ENCODE measurements around the gene ARHGAP9.

DNA sequence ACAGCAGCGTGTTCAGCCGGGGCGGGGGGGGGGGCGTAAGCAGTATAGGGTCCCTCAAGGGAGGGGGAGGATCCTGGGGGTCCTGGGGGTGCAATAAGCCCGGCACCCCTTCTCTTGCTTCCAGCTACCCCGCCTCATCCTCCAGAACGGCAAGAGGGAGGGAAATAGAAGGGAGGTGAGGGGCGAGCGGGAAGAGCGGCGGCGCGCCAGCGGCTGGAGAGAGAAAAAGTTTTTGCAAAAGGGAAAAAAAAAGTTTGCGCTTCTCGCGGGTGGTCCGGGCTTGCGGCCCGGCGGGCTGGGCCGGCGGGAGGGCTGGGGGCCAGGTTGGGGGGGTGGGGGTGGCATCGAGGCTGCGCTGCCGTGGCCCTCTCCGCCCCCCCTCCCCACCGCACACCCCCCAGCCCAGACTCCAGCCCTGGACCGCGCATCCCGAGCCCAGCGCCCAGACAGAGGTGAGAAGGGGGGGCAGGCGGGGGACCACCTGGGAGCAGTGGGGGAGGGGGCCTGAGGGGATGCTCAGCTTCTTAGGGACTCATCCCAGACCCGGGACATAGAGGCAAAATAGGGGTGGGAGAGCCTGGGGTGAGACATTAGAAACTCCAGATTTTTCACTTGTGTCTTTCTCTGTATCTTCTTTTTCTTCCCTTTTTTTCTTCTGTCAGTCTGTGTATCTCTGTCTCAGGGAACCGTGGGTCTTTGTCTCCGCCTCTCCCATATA lies 19.8 kb downstream of the ARHGAP9 start, which contains the start of gene GLI1:
- TF ChIP-seq, protein P1, sequence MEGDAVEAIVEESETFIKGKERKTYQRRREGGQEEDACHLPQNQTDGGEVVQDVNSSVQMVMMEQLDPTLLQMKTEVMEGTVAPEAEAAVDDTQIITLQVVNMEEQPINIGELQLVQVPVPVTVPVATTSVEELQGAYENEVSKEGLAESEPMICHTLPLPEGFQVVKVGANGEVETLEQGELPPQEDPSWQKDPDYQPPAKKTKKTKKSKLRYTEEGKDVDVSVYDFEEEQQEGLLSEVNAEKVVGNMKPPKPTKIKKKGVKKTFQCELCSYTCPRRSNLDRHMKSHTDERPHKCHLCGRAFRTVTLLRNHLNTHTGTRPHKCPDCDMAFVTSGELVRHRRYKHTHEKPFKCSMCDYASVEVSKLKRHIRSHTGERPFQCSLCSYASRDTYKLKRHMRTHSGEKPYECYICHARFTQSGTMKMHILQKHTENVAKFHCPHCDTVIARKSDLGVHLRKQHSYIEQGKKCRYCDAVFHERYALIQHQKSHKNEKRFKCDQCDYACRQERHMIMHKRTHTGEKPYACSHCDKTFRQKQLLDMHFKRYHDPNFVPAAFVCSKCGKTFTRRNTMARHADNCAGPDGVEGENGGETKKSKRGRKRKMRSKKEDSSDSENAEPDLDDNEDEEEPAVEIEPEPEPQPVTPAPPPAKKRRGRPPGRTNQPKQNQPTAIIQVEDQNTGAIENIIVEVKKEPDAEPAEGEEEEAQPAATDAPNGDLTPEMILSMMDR (IDR thresholded peaks at IDR 0.05; ENCODE audit: low read depth, low read length, poor library complexity, severe bottlenecking): no peak
- no peak for TF ChIP-seq EZH2phosphoT487 (IDR thresholded peaks at IDR 0.05; ENCODE audit: borderline replicate concordance, low read length)
